OCI-LY7 (cell line): ENCODE measurements around the gene ACSF2. TPM values are rescaled to one million over a fixed set of nuclear protein-coding genes. Genes with fewer than 3 reads are reported as not detected.

Experiments
- BruUV-seq: library from RNA; stranded (reverse); fragments of 400-500 nt; replicated peaks from 2 replicates; lab custom pipeline; 2021; lab: Mats Ljungman, UMichigan
- CTCF ChIA-PET: fragments of 300-600 bp; sonication (Branson Sonifier 250); formaldehyde crosslinking; loops from one replicate; lab custom pipeline; 2022; ENCODE audit warnings: antibody characterized with exemption; ENCODE audit not compliant: unreplicated experiment; lab: Charles Lee
- POLR2A ChIA-PET: fragments of 300-600 bp; sonication (Branson Sonifier 250); formaldehyde crosslinking; loops from one replicate; lab custom pipeline; 2022; ENCODE audit warnings: antibody characterized with exemption; lab: Charles Lee
- DNase-seq: peaks from one replicate; pipeline ENCODE4 v3.0.0-alpha.2; 2015; ENCODE audit warnings: low spot score
- H2AFZ ChIP-seq: fragments of 200-600 bp; sonication (generic), shearing (Covaris generic); 2 replicates; pipeline ENCODE4 v1.6.1; 2014; ENCODE audit warnings: mild to moderate bottlenecking, antibody characterized with exemption, low read length, moderate library complexity
- H3K27ac ChIP-seq: fragments of 200-600 bp; sonication (generic); 2 replicates; pipeline ENCODE4 v1.5.1; 2014; ENCODE audit warnings: mixed run types, low read depth, mild to moderate bottlenecking, moderate library complexity, low read length, inconsistent platforms; ENCODE audit not compliant: poor library complexity, severe bottlenecking
- H3K36me3 ChIP-seq: fragments of 200-600 bp; sonication (generic); 2 replicates; pipeline ENCODE4 v1.6.1; 2014; ENCODE audit warnings: mild to moderate bottlenecking, antibody characterized with exemption, low read length, moderate library complexity, mixed read lengths; ENCODE audit not compliant: insufficient read depth
- H3K4me1 ChIP-seq: fragments of 200-600 bp; sonication (generic); 2 replicates; pipeline ENCODE4 v1.5.1; 2014; ENCODE audit warnings: mild to moderate bottlenecking, low read length; ENCODE audit not compliant: insufficient read depth, poor library complexity, severe bottlenecking
- H3K4me2 ChIP-seq: fragments of 200-600 bp; sonication (generic); 2 replicates; pipeline ENCODE4 v1.6.1; 2014; ENCODE audit warnings: mild to moderate bottlenecking, low read length
- H3K4me3 ChIP-seq: fragments of 200-600 bp; sonication (generic); 2 replicates; pipeline ENCODE4 v1.5.1; 2014; ENCODE audit warnings: mild to moderate bottlenecking, low read depth, low read length; ENCODE audit not compliant: poor library complexity, severe bottlenecking
- H3K79me2 ChIP-seq: fragments of 200-600 bp; sonication (generic); 2 replicates; pipeline ENCODE4 v1.6.1; 2016; ENCODE audit warnings: low read depth, mild to moderate bottlenecking, low read length, moderate library complexity, mixed read lengths; ENCODE audit not compliant: insufficient read depth
- H3K9me2 ChIP-seq: fragments of 200-600 bp; sonication (generic); 2 replicates; pipeline ENCODE4 v1.6.1; 2016; ENCODE audit warnings: mild to moderate bottlenecking, low read length, mixed read lengths; ENCODE audit not compliant: insufficient read depth
- H3K9me3 ChIP-seq: fragments of 200-600 bp; sonication (generic); 2 replicates; pipeline ENCODE4 v1.6.1; 2014; ENCODE audit warnings: mild to moderate bottlenecking, mixed run types, low read length, mixed read lengths
- H4K20me1 ChIP-seq: fragments of 200-600 bp; sonication (generic); 2 replicates; pipeline ENCODE4 v1.6.1; 2014; ENCODE audit warnings: mild to moderate bottlenecking, antibody characterized with exemption, low read length, moderate library complexity, mixed read lengths; ENCODE audit not compliant: insufficient read depth
- CTCF ChIP-seq: fragments of 200-600 bp; sonication (generic); conservative IDR thresholded peaks from 2 replicates; pipeline ENCODE4 v1.5.1; 2014; ENCODE audit warnings: mild to moderate bottlenecking, antibody characterized with exemption, low read length, moderate library complexity, mixed read lengths
- EZH2phosphoT487 ChIP-seq: fragments of 200-600 bp; sonication (generic); IDR thresholded peaks from 2 replicates; pipeline ENCODE4 v1.6.1; 2018; ENCODE audit warnings: low read depth, borderline replicate concordance, mild to moderate bottlenecking, mixed run types, antibody characterized with exemption, low read length, moderate library complexity, mixed read lengths
- intact Hi-C: fragments of 100-400 bp; cut with micrococcal nuclease; formaldehyde crosslinking; loops from one replicate; pipeline ENCODE4 v1.10.0; 2022; ENCODE audit not compliant: unreplicated experiment
- total RNA-seq, 2 experiments: library from RNA; depleted of rRNA in 1 of 2; stranded (reverse); fragments of >200 nt in 1 of 2; shearing (Covaris generic) in 1 of 2; gene quantifications; 2 replicates each; pipeline ENCODE4 v1.2.3, GENCODE V29; 2014 to 2022

ACSF2 gene
- total RNA-seq, 2 experiments from 2014 or later, result 38.6 to 42.7 TPM

- Histone ChIP-seq H3K9me3 (no peaks in the 10 kb centered on the region), H3K9me2 (no peaks in the 10 kb centered on the region), H3K4me1 (no peaks in the 10 kb centered on the region), H4K20me1 (no peaks in the 10 kb centered on the region), H2AFZ (no peak overlapping the region), H3K36me3 (peaks cover 3% of the 10 kb centered on the region; the same call in 1 of the 2 replicates), H3K27ac (no peak overlapping the region), H3K79me2 (no peaks in the 10 kb centered on the region), H3K4me2 (no peak overlapping the region), H3K4me3 (no peak overlapping the region)
- intact Hi-C loops, result no loop called here
- BruUV-seq, result no TSS peak
- DNase-seq, result no peak
- POLR2A ChIA-PET, result no interaction called here
- CTCF ChIA-PET, result no interaction called here
- TF ChIP-seq CTCF, result no peak
- no peak for TF ChIP-seq EZH2phosphoT487
Observed at GRCh38 chr17:50440838-50441829, 15.1 kb downstream of the ACSF2 start.

GRCh38 chr17:50443505-50443974, 17.5 kb downstream of the ACSF2 start:
- intact Hi-C loops, result no loop called here
- DNase-seq, result no peak
- no peaks in the 10 kb centered on the region for H3K9me2 ChIP-seq
- no peaks in the 10 kb centered on the region for H3K79me2 ChIP-seq
- no peak for TF ChIP-seq EZH2phosphoT487
- TF ChIP-seq CTCF, result no peak
- no peak overlapping the region for H2AFZ ChIP-seq
- BruUV-seq, result no TSS peak
- no peaks in the 10 kb centered on the region for H4K20me1 ChIP-seq
- no peak overlapping the region for H3K4me2 ChIP-seq
- ChIA-PET POLR2A (interaction anchor here (0.6 to 1.2 kb wide), 2 partner anchors 12 to 47 kb away, joined by 3 read pairs; no protein-coding TSS in a partner anchor), CTCF (no interaction called here)
- H3K36me3 ChIP-seq, result no peaks in the 10 kb centered on the region
- no peaks in the 10 kb centered on the region for H3K9me3 ChIP-seq
- no peak overlapping the region for H3K4me3 ChIP-seq
- no peaks in the 10 kb centered on the region for H3K4me1 ChIP-seq
- no peak overlapping the region for H3K27ac ChIP-seq
